Karpas-422 (cell line): ENCODE data around the gene SLC25A6. TPM values are rescaled to one million over a fixed set of nuclear protein-coding genes. Genes with fewer than 3 reads are reported as not detected.

ENCODE experiments used
- DNase-seq: peaks from one replicate; pipeline ENCODE4 v3.0.0-alpha.2; 2015
- H2AFZ ChIP-seq: fragments of 200-600 bp; sonication (generic); 2 replicates; pipeline ENCODE4 v1.6.1; 2014; ENCODE audit warnings: antibody characterized with exemption, low read length, mixed read lengths
- H3K27ac ChIP-seq: fragments of 200-600 bp; sonication (generic); 2 replicates; pipeline ENCODE4 v1.5.1; 2014; ENCODE audit warnings: mild to moderate bottlenecking, low read length, moderate library complexity
- H3K27me3 ChIP-seq: fragments of 200-600 bp; sonication (generic); 2 replicates; pipeline ENCODE4 v1.6.1; 2014; ENCODE audit warnings: low read length, mixed read lengths
- H3K36me3 ChIP-seq: fragments of 200-600 bp; sonication (generic); 2 replicates; pipeline ENCODE4 v1.6.1; 2014; ENCODE audit warnings: low read length, mixed read lengths; ENCODE audit not compliant: insufficient read depth
- H3K4me1 ChIP-seq: fragments of 200-600 bp; sonication (generic); 2 replicates; pipeline ENCODE4 v1.6.1; 2014; ENCODE audit warnings: mild to moderate bottlenecking, low read length, mixed read lengths
- H3K4me2 ChIP-seq: fragments of 200-600 bp; sonication (generic); 2 replicates; pipeline ENCODE4 v1.6.1; 2014; ENCODE audit warnings: low read length, low read depth, mild to moderate bottlenecking; ENCODE audit not compliant: poor library complexity, severe bottlenecking
- H3K4me3 ChIP-seq: fragments of 200-600 bp; sonication (generic); 2 replicates; pipeline ENCODE4 v1.5.1; 2014; ENCODE audit warnings: mild to moderate bottlenecking, antibody characterized with exemption, low read length, mixed read lengths
- H3K79me2 ChIP-seq: fragments of 200-600 bp; sonication (generic); 2 replicates; pipeline ENCODE4 v1.6.1; 2014; ENCODE audit warnings: mild to moderate bottlenecking, low read length, mixed read lengths
- H3K9ac ChIP-seq: fragments of 200-600 bp; sonication (generic); 2 replicates; pipeline ENCODE4 v1.6.0; 2014; ENCODE audit warnings: low read length
- H3K9me2 ChIP-seq: fragments of 200-600 bp; sonication (generic), shearing (Covaris generic); replicated peaks from 2 replicates; pipeline ENCODE4 v1.6.0; 2014; ENCODE audit warnings: mild to moderate bottlenecking, low read length, moderate library complexity; ENCODE audit not compliant: insufficient read depth
- H3K9me3 ChIP-seq: fragments of 300-700, 200-600 bp; sonication (generic); 2 replicates; pipeline ENCODE4 v1.6.1; 2014; ENCODE audit warnings: low read length, mixed read lengths
- H4K20me1 ChIP-seq: fragments of 200-600 bp; sonication (generic); 2 replicates; pipeline ENCODE4 v1.6.1; 2014; ENCODE audit warnings: mild to moderate bottlenecking, antibody characterized with exemption, low read length, low read depth; ENCODE audit not compliant: insufficient read depth
- total RNA-seq: library from RNA; depleted of rRNA; stranded (reverse); fragments of >200 nt; shearing (Covaris generic); gene quantifications from 2 replicates; pipeline ENCODE4 v1.2.3, GENCODE V29; 2014; ENCODE audit warnings: low replicate concordance

The SLC25A6 gene
- total RNA-seq, 1 experiment from 2014 or later, result 209 TPM

DNA sequence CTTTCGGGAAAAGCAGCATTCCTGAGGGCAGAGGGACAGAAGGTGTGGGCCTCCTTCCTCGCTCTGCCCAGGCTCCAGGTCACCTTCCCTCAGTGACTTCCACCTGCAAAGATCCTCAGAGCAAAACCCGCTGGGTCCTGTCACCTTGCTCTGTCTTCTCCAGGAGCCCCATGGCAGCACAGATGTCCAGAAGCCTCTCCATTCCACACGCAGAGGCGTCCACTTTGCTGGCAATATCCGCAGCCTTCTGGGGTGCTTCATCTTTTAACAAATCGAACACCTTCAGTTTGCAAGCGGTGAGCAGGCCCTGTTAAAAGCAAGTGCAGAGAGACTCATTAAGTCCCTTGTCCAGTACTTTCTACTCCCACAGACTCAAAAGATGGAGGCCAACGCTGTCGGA, 33.5 kb upstream of the SLC25A6 start:
- H2AFZ ChIP-seq, result no peak overlapping the region
- no peaks in the 10 kb centered on the region for H3K9me2 ChIP-seq
- H3K4me2 ChIP-seq, result no peak overlapping the region
- H3K4me3 ChIP-seq, result no peak overlapping the region
- H4K20me1 ChIP-seq, result no peaks in the 10 kb centered on the region
- H3K9ac ChIP-seq, result no peak overlapping the region
- H3K36me3 ChIP-seq, result peaks cover 63% of the 10 kb centered on the region
- H3K27me3 ChIP-seq, result no peaks in the 10 kb centered on the region
- no peak for DNase-seq
- peaks cover 4% of the 10 kb centered on the region for H3K9me3 ChIP-seq
- no peaks in the 10 kb centered on the region for H3K4me1 ChIP-seq
- H3K79me2 ChIP-seq, result no peaks in the 10 kb centered on the region
- H3K27ac ChIP-seq, result no peak overlapping the region

DNA sequence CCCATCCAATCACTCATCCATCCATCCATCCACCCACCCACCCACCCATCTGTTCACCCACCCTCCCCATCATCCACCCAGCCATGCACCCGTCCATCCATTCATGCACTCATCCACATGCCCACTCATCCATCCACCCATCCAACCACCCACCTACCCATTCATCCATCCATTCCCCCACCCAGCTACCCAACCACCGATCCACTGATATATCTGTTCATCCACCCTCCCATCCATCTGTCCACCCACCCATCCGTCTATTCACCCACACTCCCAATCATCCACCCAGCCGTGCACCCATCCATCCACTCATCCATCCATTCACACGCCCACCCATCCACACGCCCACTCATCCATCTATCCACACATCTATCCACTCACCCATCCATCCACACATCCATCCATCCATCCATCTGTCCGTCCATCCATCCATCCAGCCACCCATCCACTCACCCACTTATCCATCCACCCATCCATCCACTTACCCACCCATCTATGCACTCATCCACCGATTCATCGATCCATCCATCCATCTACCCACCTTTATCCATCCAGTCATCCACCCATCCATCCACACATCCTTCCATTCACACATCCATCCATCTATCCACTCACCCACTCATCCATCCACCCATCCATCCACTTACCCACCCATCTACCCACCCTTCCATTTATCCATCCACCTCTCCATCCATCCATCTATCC, 32.4 kb upstream of the SLC25A6 start:
- no peak overlapping the region for H3K4me2 ChIP-seq
- no peak overlapping the region for H2AFZ ChIP-seq
- no peak overlapping the region for H3K4me3 ChIP-seq
- no peak for DNase-seq
- H3K9me2 ChIP-seq, result no peaks in the 10 kb centered on the region
- H3K36me3 ChIP-seq, result peaks cover 61% of the 10 kb centered on the region
- H3K27ac ChIP-seq, result no peak overlapping the region
- peaks cover 4% of the 10 kb centered on the region for H3K9me3 ChIP-seq
- no peaks in the 10 kb centered on the region for H3K4me1 ChIP-seq
- no peaks in the 10 kb centered on the region for H3K79me2 ChIP-seq
- H4K20me1 ChIP-seq, result no peaks in the 10 kb centered on the region
- no peak overlapping the region for H3K9ac ChIP-seq
- no peaks in the 10 kb centered on the region for H3K27me3 ChIP-seq

DNA sequence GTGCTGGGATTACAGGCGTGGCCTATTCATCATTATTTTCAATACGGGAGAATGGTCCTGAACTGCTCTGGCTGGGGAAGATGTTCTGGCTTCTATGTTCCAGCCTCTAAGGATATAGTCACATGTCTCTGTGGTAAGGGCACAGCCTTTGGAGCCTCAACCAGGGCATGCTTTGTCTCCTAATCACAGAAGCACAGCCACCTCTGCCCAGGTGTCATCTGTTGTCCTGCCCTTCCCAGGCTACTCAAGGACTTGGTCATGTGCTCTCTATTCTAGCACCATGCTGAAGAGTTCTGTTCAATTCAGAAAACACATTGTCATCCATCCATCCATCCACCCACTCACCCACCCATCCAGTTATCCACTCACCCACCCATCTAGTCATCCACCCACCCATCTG, 31.3 kb upstream of the SLC25A6 start:
- DNase-seq, result no peak
- Histone ChIP-seq H3K9me3 (peaks cover 4% of the 10 kb centered on the region), H3K79me2 (no peaks in the 10 kb centered on the region), H3K9me2 (no peaks in the 10 kb centered on the region), H3K4me1 (no peaks in the 10 kb centered on the region), H3K36me3 (peaks cover 69% of the 10 kb centered on the region), H4K20me1 (no peaks in the 10 kb centered on the region), H3K9ac (no peak overlapping the region), H3K4me3 (no peak overlapping the region), H3K27ac (no peak overlapping the region), H3K27me3 (no peaks in the 10 kb centered on the region), H3K4me2 (no peak overlapping the region), H2AFZ (no peak overlapping the region)

DNA sequence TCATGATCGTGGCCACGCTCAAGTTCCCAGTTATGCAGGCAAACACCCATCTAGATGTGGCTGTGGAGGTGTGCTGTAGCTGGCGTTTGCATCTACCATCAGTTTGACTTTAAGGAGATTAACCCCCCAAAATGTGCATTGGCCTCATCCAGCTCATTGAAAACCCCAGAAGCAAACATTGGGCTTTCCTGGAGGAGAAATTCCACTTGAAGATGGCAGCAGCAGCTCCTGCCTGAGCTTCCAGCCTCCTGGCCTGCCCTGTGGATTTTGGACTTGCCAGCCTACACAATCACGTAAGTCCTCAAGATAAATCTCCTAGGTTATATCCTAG, 30.2 kb upstream of the SLC25A6 start:
- Histone ChIP-seq H3K4me3 (no peak overlapping the region), H3K27me3 (no peaks in the 10 kb centered on the region), H3K4me1 (no peaks in the 10 kb centered on the region), H4K20me1 (no peaks in the 10 kb centered on the region), H3K36me3 (peaks cover 70% of the 10 kb centered on the region), H3K79me2 (no peaks in the 10 kb centered on the region), H3K9me3 (peaks cover 4% of the 10 kb centered on the region), H3K9ac (no peak overlapping the region), H2AFZ (no peak overlapping the region), H3K27ac (no peak overlapping the region), H3K9me2 (no peaks in the 10 kb centered on the region), H3K4me2 (no peak overlapping the region)
- no peak for DNase-seq

DNA sequence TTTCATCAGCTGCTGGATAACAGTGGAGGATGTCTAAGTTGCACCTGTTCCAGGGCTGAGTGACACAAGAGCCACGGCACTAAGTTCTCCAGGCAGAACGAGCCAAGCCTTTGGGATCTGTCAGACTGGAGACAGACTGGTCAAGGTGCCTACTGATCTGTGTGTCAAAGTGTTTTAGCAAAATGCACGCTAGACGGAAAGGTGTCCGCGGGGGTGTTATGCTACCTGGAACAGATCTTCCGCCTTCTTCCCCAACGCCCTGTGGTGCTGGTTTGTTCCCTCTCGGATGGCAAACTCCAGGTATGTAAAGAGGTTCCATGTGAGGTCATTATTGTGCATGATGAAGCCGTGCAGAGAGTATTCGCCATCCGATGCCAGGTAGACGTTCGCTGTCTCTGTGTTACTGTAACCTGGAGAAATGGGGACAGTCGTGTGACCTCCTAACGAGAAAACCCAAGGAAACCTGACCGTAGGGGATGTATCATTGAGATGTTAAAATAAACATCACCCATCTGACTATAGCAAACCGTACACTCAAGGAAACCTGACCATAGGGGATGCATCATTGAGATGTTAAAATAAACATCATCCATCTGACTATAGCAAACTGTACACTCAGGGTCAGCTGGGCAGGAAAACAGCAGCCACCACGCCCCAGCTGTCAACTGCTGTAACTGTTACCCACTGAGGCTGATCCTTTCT, 29.7 kb upstream of the SLC25A6 start:
- Histone ChIP-seq H3K4me2 (no peak overlapping the region), H4K20me1 (no peaks in the 10 kb centered on the region), H3K79me2 (no peaks in the 10 kb centered on the region), H3K4me3 (no peak overlapping the region), H3K27ac (no peak overlapping the region), H3K36me3 (peaks cover 75% of the 10 kb centered on the region), H3K9me2 (no peaks in the 10 kb centered on the region), H3K27me3 (no peaks in the 10 kb centered on the region), H3K9ac (no peak overlapping the region), H3K4me1 (no peaks in the 10 kb centered on the region), H3K9me3 (peaks cover 4% of the 10 kb centered on the region), H2AFZ (no peak overlapping the region)
- peak; percentile 49 for DNase-seq

DNA sequence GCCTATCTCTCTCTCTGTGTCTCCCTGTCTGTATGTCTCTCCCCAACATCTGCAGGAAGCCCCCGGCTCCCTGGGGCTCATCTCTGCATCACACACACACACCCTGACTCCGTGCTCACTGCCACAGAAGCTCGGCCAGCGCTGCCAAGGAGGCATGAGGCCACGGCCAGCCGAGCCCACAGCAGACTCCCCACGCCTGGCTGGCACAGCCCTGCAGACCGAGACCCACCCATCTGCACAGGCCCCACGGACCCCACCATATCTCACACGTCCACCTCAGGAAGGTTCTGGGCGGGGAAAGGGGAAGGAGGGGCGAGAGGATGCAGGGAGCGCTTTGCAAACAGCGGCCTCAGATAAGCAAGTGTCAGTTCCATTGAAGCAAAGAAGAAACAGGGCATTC, 28.5 kb upstream of the SLC25A6 start:
- peaks cover 4% of the 10 kb centered on the region for H3K9me3 ChIP-seq
- H3K4me2 ChIP-seq, result no peak overlapping the region
- H3K27me3 ChIP-seq, result no peaks in the 10 kb centered on the region
- no peak overlapping the region for H3K27ac ChIP-seq
- no peak overlapping the region for H3K9ac ChIP-seq
- DNase-seq, result no peak
- H4K20me1 ChIP-seq, result no peaks in the 10 kb centered on the region
- H2AFZ ChIP-seq, result no peak overlapping the region
- no peaks in the 10 kb centered on the region for H3K79me2 ChIP-seq
- H3K9me2 ChIP-seq, result no peaks in the 10 kb centered on the region
- peaks cover 74% of the 10 kb centered on the region for H3K36me3 ChIP-seq
- H3K4me3 ChIP-seq, result no peak overlapping the region
- H3K4me1 ChIP-seq, result no peaks in the 10 kb centered on the region

DNA sequence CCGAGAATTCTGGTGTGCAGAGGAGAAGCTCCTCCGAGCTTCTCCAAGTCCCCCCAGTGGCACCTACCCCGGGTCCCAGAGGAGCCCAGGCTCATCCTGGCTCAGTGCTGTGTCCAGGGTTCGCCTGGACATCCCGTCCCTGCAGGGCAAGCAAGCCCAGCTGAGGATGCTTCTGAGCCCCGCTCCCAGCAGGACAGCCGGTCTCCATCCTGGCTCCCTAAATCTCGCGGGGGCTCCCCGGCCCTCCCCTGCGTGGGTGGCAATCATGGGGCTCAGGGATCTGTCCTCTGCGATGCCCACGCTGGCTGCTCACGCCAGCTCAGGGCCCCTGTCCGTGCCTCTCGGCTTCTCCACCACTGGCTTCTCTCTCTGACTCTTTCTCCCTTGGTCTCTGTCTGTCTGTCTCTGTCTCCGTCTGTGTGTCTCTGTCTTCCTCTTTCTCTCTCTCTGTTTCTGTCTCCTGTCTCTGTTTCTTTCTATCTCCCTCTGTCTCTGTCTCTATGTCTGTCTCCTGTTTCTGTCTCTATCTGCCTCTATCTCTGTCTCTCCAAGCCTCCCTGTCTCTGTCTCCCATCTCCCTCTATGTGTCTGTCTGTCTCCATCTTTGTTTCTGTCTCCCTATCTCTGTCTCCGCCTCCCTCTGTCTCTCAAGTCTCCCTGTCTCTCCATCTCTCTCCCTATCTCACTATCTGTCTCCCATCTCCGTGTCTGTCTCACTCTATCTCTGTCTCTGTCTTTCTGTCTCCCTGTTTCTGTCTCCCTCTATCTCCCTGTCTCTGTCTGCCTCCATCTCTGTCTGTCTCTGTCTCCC, 27.8 kb upstream of the SLC25A6 start:
- H3K9me3 ChIP-seq, result peaks cover 4% of the 10 kb centered on the region

DNA sequence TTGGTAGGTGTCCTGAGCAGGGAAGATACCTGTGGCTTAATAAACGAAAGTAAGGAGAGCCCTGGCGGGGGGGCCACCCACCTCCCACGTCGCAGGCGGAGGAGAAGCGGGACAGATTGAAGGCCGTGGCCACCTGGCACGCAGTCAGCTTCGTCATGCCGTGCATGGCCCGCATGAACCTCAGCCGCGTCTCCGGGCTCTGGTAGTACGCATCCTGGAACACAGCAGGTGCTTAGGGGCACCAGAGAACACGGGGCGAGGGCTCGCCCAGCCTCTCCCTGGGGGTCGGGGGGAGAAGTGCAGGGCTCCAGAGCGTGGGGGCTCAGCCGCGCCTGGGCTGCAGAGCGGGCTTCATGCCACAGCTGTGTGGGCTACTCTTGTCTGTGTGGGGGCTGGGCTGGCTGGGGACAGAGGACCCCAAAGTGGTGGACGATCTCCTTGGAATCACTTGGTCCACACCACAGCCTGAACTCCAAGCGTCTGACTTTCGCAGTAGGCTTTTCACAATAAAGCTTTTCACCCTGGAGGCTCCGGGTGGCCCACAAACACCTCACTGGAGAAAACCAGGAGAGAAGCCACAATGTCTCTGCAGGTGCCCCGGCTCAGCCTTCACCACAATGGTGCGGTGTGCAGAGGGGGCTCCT, 27.1 kb upstream of the SLC25A6 start:
- DNase-seq, result no peak
- H3K27ac ChIP-seq, result no peak overlapping the region
- no peaks in the 10 kb centered on the region for H3K9me2 ChIP-seq
- no peak overlapping the region for H3K4me2 ChIP-seq
- H3K36me3 ChIP-seq, result peaks cover 64% of the 10 kb centered on the region
- peaks cover 4% of the 10 kb centered on the region for H3K9me3 ChIP-seq
- H3K9ac ChIP-seq, result no peak overlapping the region
- no peaks in the 10 kb centered on the region for H3K4me1 ChIP-seq
- H3K4me3 ChIP-seq, result no peak overlapping the region
- H3K79me2 ChIP-seq, result no peaks in the 10 kb centered on the region
- H4K20me1 ChIP-seq, result no peaks in the 10 kb centered on the region; the same call in 1 of the 2 replicates
- no peaks in the 10 kb centered on the region for H3K27me3 ChIP-seq
- no peak overlapping the region for H2AFZ ChIP-seq

More for the DNA sequence above, 27.8 kb upstream of the SLC25A6 start:
- DNase-seq, result no peak
- H3K4me2 ChIP-seq, result no peak overlapping the region
- H3K4me3 ChIP-seq, result no peak overlapping the region
- H3K9me2 ChIP-seq, result no peaks in the 10 kb centered on the region
- H2AFZ ChIP-seq, result no peak overlapping the region
- no peak overlapping the region for H3K27ac ChIP-seq
- no peaks in the 10 kb centered on the region for H3K79me2 ChIP-seq
- no peaks in the 10 kb centered on the region for H3K27me3 ChIP-seq
- peaks cover 68% of the 10 kb centered on the region for H3K36me3 ChIP-seq
- H3K4me1 ChIP-seq, result no peaks in the 10 kb centered on the region
- no peaks in the 10 kb centered on the region for H4K20me1 ChIP-seq
- no peak overlapping the region for H3K9ac ChIP-seq
